Neural cell (in vitro differentiated cells): ENCODE data around the gene TEKT2.

ENCODE experiments used
- CTCF ChIP-seq: fragments of 450-650 bp; IDR thresholded peaks from 2 replicates; pipeline ENCODE4 v1.5.1; 2014; ENCODE audit warnings: antibody characterized with exemption, mild to moderate bottlenecking, moderate library complexity; ENCODE audit not compliant: poor library complexity, severe bottlenecking
- EZH2 ChIP-seq: fragments of 200-600, 300-800 bp; shearing (Covaris generic), sonication (generic); IDR thresholded peaks from 2 replicates; pipeline ENCODE4 v1.6.1; 2014; ENCODE audit warnings: antibody characterized with exemption, low read length, borderline replicate concordance, mild to moderate bottlenecking; ENCODE audit not compliant: insufficient read depth, poor library complexity, severe bottlenecking
- POLR2AphosphoS5 ChIP-seq: IDR thresholded peaks from 2 replicates; pipeline ENCODE4 v1.6.1; 2012
- SMC3 ChIP-seq: fragments of 450-650 bp; conservative IDR thresholded peaks from 2 replicates; pipeline ENCODE4 v1.6.1; 2014; ENCODE audit warnings: antibody characterized with exemption, mild to moderate bottlenecking, moderate library complexity; ENCODE audit not compliant: poor library complexity
- TAF1 ChIP-seq: IDR thresholded peaks from 2 replicates; pipeline ENCODE4 v1.6.1; 2012; ENCODE audit warnings: low read depth

- TF ChIP-seq POLR2AphosphoS5 (no peak), CTCF (no peak), EZH2 (no peak), SMC3 (no peak), TAF1 (no peak)
Measured at GRCh38 chr1:36053978-36054377, 29.9 kb upstream of the TEKT2 start.
